ENCODE results near the gene CSF2RB.
A peak's percentile ranks its signal among the peaks of the same experiment; 100 is the strongest.

CSF2RB gene

DNA sequence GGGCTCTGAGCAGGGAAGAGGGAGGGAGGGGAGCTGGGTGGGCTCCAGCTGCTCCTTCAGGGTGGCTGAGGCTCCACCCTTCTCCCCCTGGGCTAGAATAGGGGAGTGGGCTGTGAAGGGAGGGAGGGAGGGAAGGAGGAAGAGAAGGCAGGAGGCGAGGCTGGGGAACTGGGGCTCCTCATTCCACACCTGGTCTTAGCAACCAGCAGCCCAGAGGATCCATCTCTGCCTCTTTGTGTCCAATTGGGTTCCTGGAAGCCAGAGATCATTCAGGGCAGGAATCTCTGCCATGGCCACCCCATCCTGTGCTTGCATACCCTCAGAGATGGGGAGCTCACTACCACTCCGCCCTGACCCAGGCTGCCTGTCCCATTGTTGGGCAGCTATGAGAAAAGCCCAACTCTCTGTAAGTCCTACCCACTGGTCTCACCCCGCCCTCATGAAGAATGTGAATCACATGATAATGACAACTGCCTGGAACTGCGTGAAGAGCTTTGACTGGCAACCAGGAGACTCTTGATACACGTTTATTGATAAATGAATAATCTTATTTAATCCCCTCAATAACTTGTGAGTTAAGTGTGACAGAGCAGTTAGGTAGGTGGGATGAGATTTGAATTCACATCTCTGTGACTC lies 44.8 kb upstream of the CSF2RB start:
- TF ChIP-seq NFIC (IDR thresholded peaks at IDR 0.05) = no peak
- TF ChIP-seq, protein P1, sequence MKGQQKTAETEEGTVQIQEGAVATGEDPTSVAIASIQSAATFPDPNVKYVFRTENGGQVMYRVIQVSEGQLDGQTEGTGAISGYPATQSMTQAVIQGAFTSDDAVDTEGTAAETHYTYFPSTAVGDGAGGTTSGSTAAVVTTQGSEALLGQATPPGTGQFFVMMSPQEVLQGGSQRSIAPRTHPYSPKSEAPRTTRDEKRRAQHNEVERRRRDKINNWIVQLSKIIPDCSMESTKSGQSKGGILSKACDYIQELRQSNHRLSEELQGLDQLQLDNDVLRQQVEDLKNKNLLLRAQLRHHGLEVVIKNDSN (IDR thresholded peaks at IDR 0.05) = no peak

DNA sequence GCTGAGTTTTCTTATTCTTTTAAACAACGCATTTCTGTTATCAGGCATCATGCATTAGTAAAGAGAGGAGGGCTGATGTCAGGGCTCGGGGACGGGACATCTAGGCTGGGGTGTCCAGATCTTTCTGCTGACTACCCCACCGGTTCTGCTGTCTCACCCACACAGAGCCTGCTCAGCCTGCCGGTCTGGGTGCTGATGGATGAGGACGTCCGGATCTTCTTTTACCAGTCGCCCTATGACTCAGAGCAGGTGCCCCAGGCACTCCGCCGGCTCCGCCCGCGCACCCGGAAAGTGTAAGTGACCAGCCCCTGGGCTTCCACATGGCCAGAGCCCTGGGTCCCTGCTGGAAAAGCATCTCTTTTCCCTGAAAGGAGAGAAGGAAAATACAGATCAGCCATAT lies 43.2 kb upstream of the CSF2RB start:
- TF ChIP-seq CEBPB (IDR thresholded peaks at IDR 0.05) = no peak
- no peak for TF ChIP-seq ZBTB7A (IDR thresholded peaks at IDR 0.05; ENCODE audit: low read depth)
- TF ChIP-seq YY1 (IDR thresholded peaks at IDR 0.05; ENCODE audit: low read depth) = no peak
- TF ChIP-seq, protein P2, sequence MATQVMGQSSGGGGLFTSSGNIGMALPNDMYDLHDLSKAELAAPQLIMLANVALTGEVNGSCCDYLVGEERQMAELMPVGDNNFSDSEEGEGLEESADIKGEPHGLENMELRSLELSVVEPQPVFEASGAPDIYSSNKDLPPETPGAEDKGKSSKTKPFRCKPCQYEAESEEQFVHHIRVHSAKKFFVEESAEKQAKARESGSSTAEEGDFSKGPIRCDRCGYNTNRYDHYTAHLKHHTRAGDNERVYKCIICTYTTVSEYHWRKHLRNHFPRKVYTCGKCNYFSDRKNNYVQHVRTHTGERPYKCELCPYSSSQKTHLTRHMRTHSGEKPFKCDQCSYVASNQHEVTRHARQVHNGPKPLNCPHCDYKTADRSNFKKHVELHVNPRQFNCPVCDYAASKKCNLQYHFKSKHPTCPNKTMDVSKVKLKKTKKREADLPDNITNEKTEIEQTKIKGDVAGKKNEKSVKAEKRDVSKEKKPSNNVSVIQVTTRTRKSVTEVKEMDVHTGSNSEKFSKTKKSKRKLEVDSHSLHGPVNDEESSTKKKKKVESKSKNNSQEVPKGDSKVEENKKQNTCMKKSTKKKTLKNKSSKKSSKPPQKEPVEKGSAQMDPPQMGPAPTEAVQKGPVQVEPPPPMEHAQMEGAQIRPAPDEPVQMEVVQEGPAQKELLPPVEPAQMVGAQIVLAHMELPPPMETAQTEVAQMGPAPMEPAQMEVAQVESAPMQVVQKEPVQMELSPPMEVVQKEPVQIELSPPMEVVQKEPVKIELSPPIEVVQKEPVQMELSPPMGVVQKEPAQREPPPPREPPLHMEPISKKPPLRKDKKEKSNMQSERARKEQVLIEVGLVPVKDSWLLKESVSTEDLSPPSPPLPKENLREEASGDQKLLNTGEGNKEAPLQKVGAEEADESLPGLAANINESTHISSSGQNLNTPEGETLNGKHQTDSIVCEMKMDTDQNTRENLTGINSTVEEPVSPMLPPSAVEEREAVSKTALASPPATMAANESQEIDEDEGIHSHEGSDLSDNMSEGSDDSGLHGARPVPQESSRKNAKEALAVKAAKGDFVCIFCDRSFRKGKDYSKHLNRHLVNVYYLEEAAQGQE (IDR thresholded peaks at IDR 0.05; ENCODE audit: low read depth) = no peak
- TF ChIP-seq EP300 (IDR thresholded peaks at IDR 0.05; ENCODE audit: borderline replicate concordance) = no peak
- TF ChIP-seq NFIC (IDR thresholded peaks at IDR 0.05) = no peak
- no peak for TF ChIP-seq CREB1 (IDR thresholded peaks at IDR 0.05; ENCODE audit: low read depth)

DNA sequence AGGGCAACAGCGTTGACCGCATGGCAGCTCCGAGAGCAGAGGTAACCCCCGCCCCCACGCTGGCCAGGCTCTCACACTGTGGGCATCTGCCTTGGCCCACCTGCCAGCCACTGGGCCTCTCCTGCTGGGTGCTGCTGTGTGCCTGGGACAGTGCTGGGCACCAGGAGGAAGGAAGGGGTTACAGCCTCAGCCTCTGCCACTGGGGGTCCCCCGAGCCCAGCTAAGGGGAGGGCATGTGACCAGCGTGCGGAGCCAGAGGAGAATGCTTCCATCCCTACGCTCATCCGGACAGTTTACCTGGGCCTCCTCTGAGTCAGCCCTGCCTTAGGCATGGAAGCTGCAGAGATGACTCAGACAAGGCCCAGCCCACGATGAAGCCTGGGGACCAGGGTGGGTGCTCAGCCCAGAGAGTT lies 41.8 kb upstream of the CSF2RB start:
- TF ChIP-seq TEAD4 (IDR thresholded peaks at IDR 0.05) (no peak), TCF12 (IDR thresholded peaks at IDR 0.05; ENCODE audit: low read depth) (no peak), YY1 (IDR thresholded peaks at IDR 0.05; ENCODE audit: low read depth) (no peak), RAD21 (IDR thresholded peaks at IDR 0.05; ENCODE audit: low read depth) (no peak), CREB1 (IDR thresholded peaks at IDR 0.05; ENCODE audit: low read depth) (no peak), TAF1 (IDR thresholded peaks at IDR 0.05; ENCODE audit: low read depth) (no peak), EGR1 (IDR thresholded peaks at IDR 0.05) (no peak), ZBTB7A (IDR thresholded peaks at IDR 0.05; ENCODE audit: low read depth) (no peak), FOXM1 (IDR thresholded peaks at IDR 0.05; ENCODE audit: borderline replicate concordance, low read depth) (no peak)
- TF ChIP-seq, protein P3, sequence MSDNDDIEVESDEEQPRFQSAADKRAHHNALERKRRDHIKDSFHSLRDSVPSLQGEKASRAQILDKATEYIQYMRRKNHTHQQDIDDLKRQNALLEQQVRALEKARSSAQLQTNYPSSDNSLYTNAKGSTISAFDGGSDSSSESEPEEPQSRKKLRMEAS (IDR thresholded peaks at IDR 0.05) = no peak

DNA sequence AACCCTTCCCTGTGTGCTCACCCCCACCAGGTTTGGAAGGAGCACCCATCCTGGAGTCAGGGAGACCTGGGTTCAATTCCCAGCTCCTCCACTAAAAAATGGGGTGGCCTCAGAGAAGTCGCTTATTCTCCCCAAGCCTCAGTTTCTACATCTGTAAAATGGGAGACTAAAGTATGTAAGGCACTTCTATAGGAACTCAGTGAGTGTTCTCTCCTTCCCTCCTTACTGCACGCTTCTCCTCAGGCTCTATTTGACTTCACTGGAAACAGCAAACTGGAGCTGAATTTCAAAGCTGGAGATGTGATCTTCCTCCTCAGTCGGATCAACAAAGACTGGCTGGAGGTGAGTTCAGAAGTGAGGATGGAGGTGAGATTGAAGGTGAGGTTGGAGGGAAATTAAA lies 41.3 kb upstream of the CSF2RB start:
- TF ChIP-seq, protein P3 (IDR thresholded peaks at IDR 0.05) = no peak
- TF ChIP-seq TAF1 (IDR thresholded peaks at IDR 0.05; ENCODE audit: low read depth) (no peak), CEBPB (IDR thresholded peaks at IDR 0.05) (no peak), TEAD4 (IDR thresholded peaks at IDR 0.05) (no peak), CREB1 (IDR thresholded peaks at IDR 0.05; ENCODE audit: low read depth) (no peak), TCF12 (IDR thresholded peaks at IDR 0.05; ENCODE audit: low read depth) (no peak), RAD21 (IDR thresholded peaks at IDR 0.05; ENCODE audit: low read depth) (no peak), EP300 (IDR thresholded peaks at IDR 0.05; ENCODE audit: borderline replicate concordance) (no peak), EGR1 (IDR thresholded peaks at IDR 0.05) (no peak), ZBTB7A (IDR thresholded peaks at IDR 0.05; ENCODE audit: low read depth) (no peak), FOXM1 (IDR thresholded peaks at IDR 0.05; ENCODE audit: borderline replicate concordance, low read depth) (no peak), NFIC (IDR thresholded peaks at IDR 0.05) (no peak)
- TF ChIP-seq, protein P2 (IDR thresholded peaks at IDR 0.05; ENCODE audit: low read depth) = no peak

DNA sequence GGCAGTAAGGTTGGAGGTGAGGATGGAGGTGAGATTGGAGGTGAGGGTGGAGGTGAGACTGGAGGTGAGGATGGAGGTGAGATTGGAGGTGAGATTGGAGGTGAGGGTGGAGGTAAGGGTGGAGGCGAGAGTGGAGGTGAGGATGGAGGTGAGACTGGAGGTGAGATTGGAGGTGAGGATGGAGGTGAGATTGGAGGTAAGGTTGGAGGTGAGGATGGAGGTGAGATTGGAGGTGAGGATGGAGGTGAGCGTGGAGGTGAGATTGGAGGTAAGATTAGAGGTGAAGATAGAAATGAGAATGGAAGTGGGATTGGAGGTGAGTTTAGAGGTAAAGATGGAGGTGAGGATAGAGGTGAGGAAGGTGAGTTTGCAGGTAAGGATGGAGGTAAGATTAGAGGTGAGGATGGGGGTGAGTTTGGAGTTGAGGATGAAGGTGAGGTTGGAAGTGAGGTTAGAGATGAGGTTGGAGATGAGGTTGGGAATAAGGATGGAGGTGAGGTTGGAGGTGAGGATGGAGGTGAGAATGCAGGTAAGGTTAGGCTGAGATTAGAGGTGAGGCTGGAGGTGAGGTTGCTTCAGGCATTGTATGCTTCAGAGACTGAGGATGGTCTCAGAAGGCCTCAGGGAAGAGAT lies 40.4 kb upstream of the CSF2RB start:
- TF ChIP-seq TCF12 (IDR thresholded peaks at IDR 0.05; ENCODE audit: low read depth) = no peak

DNA sequence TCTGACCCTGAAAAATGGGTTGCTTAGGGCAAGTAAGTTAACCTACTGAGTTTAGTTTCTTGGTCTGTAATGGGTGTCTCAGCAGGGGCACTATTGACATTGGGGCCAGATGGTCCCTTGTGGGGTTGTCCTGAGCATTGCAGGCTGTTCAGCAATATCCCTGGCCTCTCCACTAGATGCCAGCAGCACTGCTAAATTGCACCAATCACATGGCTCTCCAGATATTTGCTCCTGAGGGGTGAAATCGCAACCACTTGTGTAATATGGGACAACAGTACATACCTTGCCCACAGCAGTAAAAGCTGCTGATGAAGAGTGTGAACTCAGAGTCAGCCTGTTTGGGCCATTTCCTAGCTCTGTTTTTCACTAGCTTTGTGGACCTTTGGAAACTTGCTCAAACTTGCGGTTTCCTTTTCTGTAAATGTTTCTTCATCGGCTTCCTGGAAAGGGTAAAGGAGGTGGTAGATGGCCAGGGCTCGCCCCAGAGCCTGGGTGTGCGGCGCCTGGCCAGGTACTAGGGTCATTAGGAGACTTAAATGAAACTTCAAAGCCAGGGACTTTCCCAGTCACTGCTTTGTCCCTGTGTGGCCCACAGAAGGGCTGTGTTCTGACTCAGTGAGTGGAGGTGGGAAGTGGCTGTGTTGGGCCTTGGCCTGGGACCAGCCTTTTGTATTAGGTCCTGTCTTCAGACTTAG lies 39.7 kb upstream of the CSF2RB start:
- TF ChIP-seq FOXM1 (IDR thresholded peaks at IDR 0.05; ENCODE audit: borderline replicate concordance, low read depth) = no peak
- peak; percentile 28; the same call in 1 of the 2 replicates for TF ChIP-seq RAD21 (IDR thresholded peaks at IDR 0.05; ENCODE audit: low read depth)

DNA sequence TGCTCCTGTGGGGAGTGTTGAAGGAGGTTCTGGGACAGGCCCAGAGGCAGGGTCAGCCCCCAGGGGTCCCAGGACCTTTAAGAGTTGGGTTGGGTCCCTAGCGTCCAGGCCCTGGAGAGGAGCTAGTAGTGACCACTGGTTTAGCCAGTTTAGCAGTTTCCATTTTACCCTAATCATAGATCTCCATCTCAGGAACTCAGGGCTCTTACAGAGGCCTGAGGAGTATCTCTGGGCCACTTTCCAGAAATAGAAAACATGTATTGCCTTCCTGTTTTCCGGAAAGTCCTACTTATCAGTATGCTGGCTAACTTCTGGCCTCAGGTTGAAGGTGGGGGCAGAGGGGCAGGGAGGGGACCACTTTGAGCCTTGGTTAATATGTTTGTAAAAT lies 39.1 kb upstream of the CSF2RB start:
- TF ChIP-seq, protein P2 (IDR thresholded peaks at IDR 0.05; ENCODE audit: low read depth) = no peak
- TF ChIP-seq EGR1 (IDR thresholded peaks at IDR 0.05) = no peak
- TF ChIP-seq CEBPB (IDR thresholded peaks at IDR 0.05) = no peak
- no peak for TF ChIP-seq TAF1 (IDR thresholded peaks at IDR 0.05; ENCODE audit: low read depth)
- TF ChIP-seq CREB1 (IDR thresholded peaks at IDR 0.05; ENCODE audit: low read depth) = no peak
- TF ChIP-seq FOXM1 (IDR thresholded peaks at IDR 0.05; ENCODE audit: borderline replicate concordance, low read depth) = no peak
- TF ChIP-seq TEAD4 (IDR thresholded peaks at IDR 0.05) = no peak
- TF ChIP-seq, protein P1 (IDR thresholded peaks at IDR 0.05) = no peak
- TF ChIP-seq TCF12 (IDR thresholded peaks at IDR 0.05; ENCODE audit: low read depth) = no peak
- TF ChIP-seq NFIC (IDR thresholded peaks at IDR 0.05) = no peak
- TF ChIP-seq, protein P3 (IDR thresholded peaks at IDR 0.05) = no peak
- no peak for TF ChIP-seq YY1 (IDR thresholded peaks at IDR 0.05; ENCODE audit: low read depth)
- TF ChIP-seq EP300 (IDR thresholded peaks at IDR 0.05; ENCODE audit: borderline replicate concordance) = no peak
- no peak for TF ChIP-seq ZBTB7A (IDR thresholded peaks at IDR 0.05; ENCODE audit: low read depth)
- TF ChIP-seq RAD21 (IDR thresholded peaks at IDR 0.05; ENCODE audit: low read depth) = no peak
